CD4-positive, alpha-beta memory T cell (primary cell): ENCODE measurements around the gene TTLL5. TPM values are rescaled to one million over a fixed set of nuclear protein-coding genes. Genes with fewer than 3 reads are reported as not detected.
"Not testable (repeated sequence)": the region's sequence is repeated elsewhere in the genome, so short reads cannot be mapped to it uniquely, and the experiment has no call there.

Experiments used
- CTCF ChIA-PET: fragments of 350-600 bp; sonication (Branson Sonifier 250); formaldehyde crosslinking; loops from one replicate; lab custom pipeline; 2021; ENCODE audit warnings: inconsistent platforms; ENCODE audit not compliant: partially characterized antibody; lab: Charles Lee
- POLR2A ChIA-PET: fragments of 350-600 bp; sonication (Branson Sonifier 250); formaldehyde crosslinking; loops from one replicate; lab custom pipeline; 2021; ENCODE audit not compliant: partially characterized antibody; lab: Charles Lee
- DNase-seq, 5 donors: peaks; one replicate each; pipeline versions ENCODE4 v3.0.0 to v3.0.0-alpha.2; 2020 to 2022; ENCODE audit warnings: mixed read lengths in 1 of 5
- H3K27ac ChIP-seq: one replicate; pipeline ENCODE4 v1.7.0; 2013; ENCODE audit warnings: low read depth, low read length
- H3K27me3 ChIP-seq: 2 replicates; pipeline ENCODE4 v1.7.0; 2013; ENCODE audit warnings: mild to moderate bottlenecking, low read length, moderate library complexity; ENCODE audit not compliant: insufficient read depth
- H3K36me3 ChIP-seq: 2 replicates; pipeline ENCODE4 v1.7.0; 2013; ENCODE audit warnings: mild to moderate bottlenecking, low read length, moderate library complexity; ENCODE audit not compliant: insufficient read depth
- H3K4me1 ChIP-seq: 2 replicates; pipeline ENCODE4 v1.7.0; 2013; ENCODE audit warnings: mild to moderate bottlenecking, low read length, moderate library complexity; ENCODE audit not compliant: insufficient read depth
- H3K4me3 ChIP-seq, 2 donors: one replicate each; pipeline ENCODE4 v1.7.0; 2013; ENCODE audit warnings: low read length in 2 of 2, mild to moderate bottlenecking in 1 of 2
- H3K9me3 ChIP-seq, 2 donors: one replicate each; pipeline ENCODE4 v1.7.0; 2013; ENCODE audit warnings: low read length in 2 of 2, control low read depth in 1 of 2; ENCODE audit not compliant: control insufficient read depth in 1 of 2
- H3K27ac Mint-ChIP-seq, 7 donors: one replicate each; pipeline ENCODE4 v1.8.0; 2020 to 2021; ENCODE audit warnings: mixed read lengths in 7 of 7, mild to moderate bottlenecking in 6 of 7, inconsistent platforms in 3 of 7, moderate library complexity in 3 of 7
- H3K27me3 Mint-ChIP-seq, 2 donors: one replicate each; pipeline ENCODE4 v1.8.0; 2020 to 2021; ENCODE audit warnings: mixed read lengths in 2 of 2
- H3K36me3 Mint-ChIP-seq, 2 donors: one replicate each; pipeline ENCODE4 v1.8.0; 2020 to 2021; ENCODE audit warnings: mixed read lengths in 2 of 2, inconsistent platforms in 1 of 2, mild to moderate bottlenecking in 1 of 2
- H3K4me1 Mint-ChIP-seq, 4 donors: one replicate each; pipeline ENCODE4 v1.8.0; 2020 to 2021; ENCODE audit warnings: mixed read lengths in 4 of 4, mild to moderate bottlenecking in 1 of 4
- H3K4me3 Mint-ChIP-seq, 8 donors: one replicate each; pipeline ENCODE4 v1.8.0; 2020 to 2021; ENCODE audit warnings: mixed read lengths in 8 of 8, mild to moderate bottlenecking in 7 of 8, moderate library complexity in 6 of 8, inconsistent platforms in 3 of 8
- H3K9me3 Mint-ChIP-seq, 8 donors: one replicate each; pipeline ENCODE4 v1.8.0; 2020 to 2021; ENCODE audit warnings: mixed read lengths in 8 of 8, mild to moderate bottlenecking in 5 of 8, inconsistent platforms in 3 of 8, moderate library complexity in 1 of 8
- intact Hi-C: fragments of 100-400 bp; cut with micrococcal nuclease; formaldehyde crosslinking; loops from one replicate; pipeline ENCODE4 v1.15.1; 2023
- polyA plus RNA-seq, 2 donors: library from polyadenylated mRNA; unstranded; fragments of 300-500 nt; fragmentation: Illumina TruSeq; gene quantifications; one replicate each; pipeline ENCODE4 v1.2.3, GENCODE V29; 2021
- total RNA-seq, 2 experiments: library from RNA; stranded (reverse); gene quantifications; one replicate each; pipeline ENCODE4 v1.2.3, GENCODE V29; 2021

The TTLL5 gene
- total and polyA plus RNA-seq, 4 experiments from 2014 or later: 8.4 to 28.2 (median 20.5) TPM

DNA sequence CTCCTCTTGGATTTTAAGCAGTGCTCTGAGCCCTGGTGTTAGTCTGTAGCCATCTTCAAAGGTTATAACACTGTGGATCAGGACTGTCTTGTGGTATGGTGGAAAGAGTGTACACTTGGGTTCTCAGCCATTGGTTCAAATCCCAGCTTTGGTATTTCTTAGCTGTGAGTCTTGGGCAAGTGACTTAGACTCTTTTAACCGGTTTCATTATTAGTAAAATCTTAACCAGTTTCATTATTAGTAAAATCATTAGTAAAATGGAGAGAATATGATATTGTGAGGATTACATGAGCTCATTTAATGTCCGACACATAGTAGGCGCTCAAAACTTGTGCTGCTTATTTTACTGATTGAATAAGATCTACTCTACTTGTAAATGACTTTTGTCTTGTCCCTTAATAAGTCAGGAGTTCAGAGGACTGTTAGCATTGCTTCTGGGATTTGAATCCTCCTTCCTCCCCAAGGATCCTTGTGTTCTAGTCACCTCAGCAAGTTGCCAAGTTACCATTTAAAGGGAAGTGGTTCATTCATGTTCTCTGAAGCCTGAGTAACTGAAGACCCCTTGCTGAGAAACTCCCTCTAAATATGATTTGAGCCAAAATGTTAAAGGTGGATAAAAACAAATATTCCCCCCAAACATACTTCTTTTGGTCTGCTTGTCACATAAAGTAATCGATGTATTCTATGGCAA is 12.4 kb downstream of the TTLL5 start:
- Mint-ChIP-seq H3K9me3 (peaks cover 0 to 4% (median 2%) of the 10 kb centered on the region in 8 donors), H3K36me3 (peaks cover 44 to 52% of the 10 kb centered on the region in 2 donors), H3K4me3 (no peak overlapping the region), H3K4me1 (peaks cover 0 to 12% (median 5%) of the 10 kb centered on the region in 4 donors), H3K27ac (peak overlapping the region in 1 of 7 donors; percentile 0), H3K27me3 (no peaks in the 10 kb centered on the region)
- no peaks in the 10 kb centered on the region for H3K4me1 ChIP-seq
- no peak for DNase-seq
- no peaks in the 10 kb centered on the region for H3K36me3 ChIP-seq
- no peak overlapping the region for H3K27ac ChIP-seq
- CTCF ChIA-PET: interaction anchor here (0.5 to 3.5 kb wide), 3 partner anchors 19 to 96 kb away, joined by 5 to 15 read pairs (median 5); no protein-coding TSS in a partner anchor
- H3K9me3 ChIP-seq: no peaks in the 10 kb centered on the region
- H3K4me3 ChIP-seq: no peak overlapping the region
- no peaks in the 10 kb centered on the region for H3K27me3 ChIP-seq
- intact Hi-C loops: no loop called here
- POLR2A ChIA-PET: no interaction called here

DNA sequence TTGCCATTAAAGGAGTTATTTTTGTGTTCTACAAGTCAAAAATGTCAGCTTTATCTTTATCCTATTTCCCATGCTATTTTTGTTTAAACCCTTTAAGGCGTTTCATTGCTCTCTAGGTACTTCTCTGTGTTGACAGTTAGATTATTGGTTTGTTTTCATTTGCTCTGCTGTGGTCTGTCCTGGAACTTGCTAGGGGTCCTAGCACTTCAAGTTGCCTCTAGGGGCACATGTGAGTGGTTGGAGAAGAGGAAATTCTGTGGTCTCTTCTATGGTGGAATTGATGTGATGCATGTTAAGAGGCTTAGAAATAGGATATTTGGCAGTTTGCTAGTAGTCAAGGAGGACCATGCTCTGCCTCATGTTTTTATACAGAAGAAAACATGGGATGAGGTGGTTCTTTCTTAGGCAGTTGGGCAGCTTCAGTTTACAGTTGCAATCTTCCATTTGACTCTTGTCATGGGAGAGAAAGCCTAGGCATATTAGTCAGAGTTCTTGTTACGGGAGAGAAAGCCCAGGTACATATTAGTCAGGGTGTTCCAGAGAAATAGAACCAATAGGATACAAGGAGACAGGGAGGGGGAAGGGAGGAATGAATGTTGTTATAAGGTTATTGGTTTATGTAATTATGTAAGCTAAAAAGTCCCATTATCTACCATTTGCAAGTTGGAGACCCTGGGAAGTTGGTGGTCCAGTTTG is 14.4 kb downstream of the TTLL5 start:
- H3K27me3 Mint-ChIP-seq: no peaks in the 10 kb centered on the region
- H3K27me3 ChIP-seq: no peaks in the 10 kb centered on the region
- peak overlapping the region in 1 of 7 donors; percentile 54 for H3K27ac Mint-ChIP-seq
- H3K9me3 Mint-ChIP-seq: peaks cover 0 to 4% (median 2%) of the 10 kb centered on the region in 8 donors
- H3K27ac ChIP-seq: no peak overlapping the region
- H3K4me1 ChIP-seq: no peaks in the 10 kb centered on the region
- H3K36me3 ChIP-seq: no peaks in the 10 kb centered on the region
- no peak for DNase-seq
- H3K4me3 ChIP-seq: no peak overlapping the region
- POLR2A ChIA-PET: interaction anchor here (1.0 kb wide), 1 partner anchor 15 kb away, joined by 3 read pairs; the partner anchor contains the start of genes ERG28 and TTLL5
- H3K36me3 Mint-ChIP-seq: peaks cover 34 to 39% of the 10 kb centered on the region in 2 donors
- no peak overlapping the region for H3K4me3 Mint-ChIP-seq
- peaks cover 0 to 18% (median 6%) of the 10 kb centered on the region in 4 donors for H3K4me1 Mint-ChIP-seq
- CTCF ChIA-PET: interaction anchor here (3.5 kb wide), 1 partner anchor 21 kb away, joined by 15 read pairs; no protein-coding TSS in a partner anchor
- H3K9me3 ChIP-seq: no peaks in the 10 kb centered on the region
- intact Hi-C loops: no loop called here

- ChIA-PET CTCF (interaction anchor here (0.5 kb wide), 1 partner anchor 1138 kb away, joined by 3 read pairs; no protein-coding TSS in a partner anchor), POLR2A (no interaction called here)
- Histone ChIP-seq H3K27me3 (no peaks in the 10 kb centered on the region), H3K4me3 (no peak overlapping the region), H3K9me3 (no peaks in the 10 kb centered on the region), H3K36me3 (peaks cover 17% of the 10 kb centered on the region), H3K27ac (no peak overlapping the region), H3K4me1 (no peaks in the 10 kb centered on the region)
- Mint-ChIP-seq H3K27me3 (no peaks in the 10 kb centered on the region), H3K4me3 (no peak overlapping the region), H3K4me1 (no peaks in the 10 kb centered on the region), H3K27ac (no peak overlapping the region), H3K9me3 (no peaks in the 10 kb centered on the region), H3K36me3 (peaks cover 42 to 53% of the 10 kb centered on the region in 2 donors)
- no peak for DNase-seq
- intact Hi-C loops: no loop called here
Measured at GRCh38 chr14:75685910-75686309, 24.9 kb downstream of the TTLL5 start.

DNA sequence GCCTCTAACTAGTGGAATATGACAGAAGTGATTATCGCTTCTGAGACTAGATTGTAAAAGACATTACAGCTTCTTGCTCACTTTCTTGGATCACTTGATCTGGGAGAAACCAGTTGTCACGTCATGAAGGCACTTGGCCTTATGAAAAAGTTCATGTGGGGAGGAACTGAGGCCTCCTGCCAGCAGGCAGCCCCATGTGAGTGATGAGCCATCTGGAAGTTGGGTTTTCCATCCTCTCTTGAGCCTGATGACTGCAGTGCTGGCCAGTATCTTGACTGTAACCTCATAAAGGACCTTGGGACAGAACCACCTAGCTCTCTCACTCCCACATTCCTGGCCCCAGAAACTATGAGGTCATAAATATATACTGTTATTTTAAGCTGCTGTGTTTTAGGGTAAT is 28.0 kb downstream of the TTLL5 start:
- Histone ChIP-seq H3K36me3 (peaks cover 13% of the 10 kb centered on the region), H3K27me3 (no peaks in the 10 kb centered on the region), H3K4me3 (no peak overlapping the region), H3K9me3 (no peaks in the 10 kb centered on the region), H3K4me1 (no peaks in the 10 kb centered on the region), H3K27ac (no peak overlapping the region)
- H3K9me3 Mint-ChIP-seq: peaks cover 0 to 15% (median 3%) of the 10 kb centered on the region in 8 donors
- ChIA-PET POLR2A (no interaction called here), CTCF (interaction anchor here (1.3 kb wide), 1 partner anchor 20 kb away, joined by 3 read pairs; no protein-coding TSS in a partner anchor)
- intact Hi-C loops: no loop called here
- no peak overlapping the region for H3K4me3 Mint-ChIP-seq
- H3K27me3 Mint-ChIP-seq: no peaks in the 10 kb centered on the region
- no peaks in the 10 kb centered on the region for H3K4me1 Mint-ChIP-seq
- H3K36me3 Mint-ChIP-seq: peaks cover 48 to 61% of the 10 kb centered on the region in 2 donors
- no peak for DNase-seq
- H3K27ac Mint-ChIP-seq: peak overlapping the region in 1 of 7 donors; percentile 18

DNA sequence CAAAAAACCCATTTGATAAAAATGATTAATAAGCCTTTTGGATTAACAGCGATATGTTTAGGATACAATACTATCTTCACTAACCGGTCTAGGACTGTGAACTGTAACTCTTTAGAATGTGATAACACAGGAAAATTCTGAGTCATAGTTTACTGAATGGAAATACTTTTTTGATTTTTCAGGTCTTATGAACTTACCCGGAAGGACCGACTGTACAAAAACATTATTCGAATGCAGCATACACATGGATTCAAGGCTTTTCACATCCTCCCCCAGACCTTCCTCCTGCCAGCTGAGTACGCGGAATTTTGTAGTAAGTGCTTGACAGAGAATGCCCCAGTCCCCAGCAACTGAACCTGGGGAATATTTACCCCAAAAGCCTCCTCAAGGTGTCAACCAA is 29.0 kb downstream of the TTLL5 start:
- DNase-seq: no peak
- Histone ChIP-seq H3K4me1 (no peaks in the 10 kb centered on the region), H3K9me3 (no peaks in the 10 kb centered on the region), H3K27ac (no peak overlapping the region), H3K27me3 (no peaks in the 10 kb centered on the region), H3K4me3 (no peak overlapping the region), H3K36me3 (peaks cover 13% of the 10 kb centered on the region)
- no peaks in the 10 kb centered on the region for H3K4me1 Mint-ChIP-seq
- peaks cover 50 to 59% of the 10 kb centered on the region in 2 donors for H3K36me3 Mint-ChIP-seq
- ChIA-PET CTCF (no interaction called here), POLR2A (no interaction called here)
- H3K9me3 Mint-ChIP-seq: peaks cover 0 to 22% (median 8%) of the 10 kb centered on the region in 8 donors
- H3K27me3 Mint-ChIP-seq: no peaks in the 10 kb centered on the region
- intact Hi-C loops: no loop called here
- no peak overlapping the region for H3K4me3 Mint-ChIP-seq
- H3K27ac Mint-ChIP-seq: peak overlapping the region in 1 of 7 donors; percentile 23

GRCh38 chr14:75695025-75695424 is 34.0 kb downstream of the TTLL5 start:
- H3K36me3 ChIP-seq: peaks cover 12% of the 10 kb centered on the region
- H3K4me1 ChIP-seq, H3K4me3 Mint-ChIP-seq, DNase-seq, H3K27ac ChIP-seq, H3K27ac Mint-ChIP-seq, H3K9me3 ChIP-seq, CTCF ChIA-PET, H3K4me1 Mint-ChIP-seq, H3K4me3 ChIP-seq, intact Hi-C loops, H3K27me3 ChIP-seq, H3K27me3 Mint-ChIP-seq, POLR2A ChIA-PET: not testable (repeated sequence)
- peaks cover 0 to 37% (median 13%) of the 10 kb centered on the region in 8 donors for H3K9me3 Mint-ChIP-seq
- H3K36me3 Mint-ChIP-seq: peaks cover 69 to 85% of the 10 kb centered on the region in 2 donors

- ChIA-PET CTCF (interaction anchor here (1.5 kb wide), 1 partner anchor 12 kb away, joined by 6 read pairs; no protein-coding TSS in a partner anchor), POLR2A (no interaction called here)
- intact Hi-C loops: no loop called here
- no peak overlapping the region for H3K4me3 ChIP-seq
- H3K27ac ChIP-seq: no peak overlapping the region
- peaks cover 5% of the 10 kb centered on the region for H3K36me3 ChIP-seq
- Mint-ChIP-seq H3K4me3 (no peak overlapping the region), H3K36me3 (peaks cover 68 to 80% of the 10 kb centered on the region in 2 donors), H3K27me3 (no peaks in the 10 kb centered on the region), H3K9me3 (peaks cover 0 to 36% (median 13%) of the 10 kb centered on the region in 8 donors), H3K27ac (peak overlapping the region in 2 of 7 donors; percentile 73 to 82), H3K4me1 (no peaks in the 10 kb centered on the region)
- H3K9me3 ChIP-seq: no peaks in the 10 kb centered on the region
- H3K4me1 ChIP-seq: no peaks in the 10 kb centered on the region
- DNase-seq: no peak
- no peaks in the 10 kb centered on the region for H3K27me3 ChIP-seq
Measured at GRCh38 chr14:75697386-75697785, 36.3 kb downstream of the TTLL5 start.
